SK-N-SH treated with all-trans-retinoic acid at 6 μM for 48 hours (cell line): ENCODE measurements around the gene ZNF217.
A peak's percentile ranks its signal among the peaks of the same experiment; 100 is the strongest.

Experiments used
- ATAC-seq: fragments of 200-7000 bp; cut with Tn5 transposase; 3 replicates; pipeline ENCODE4 v1.9.1; 2020; ENCODE audit warnings: mild to moderate bottlenecking, moderate library complexity
- ARNTL ChIP-seq: fragments of 450-650 bp; formaldehyde crosslinking; IDR thresholded peaks from 2 replicates; pipeline ENCODE4 v1.5.0; 2020; ENCODE audit warnings: low read depth, mild to moderate bottlenecking, moderate library complexity, borderline replicate concordance
- BACH2 ChIP-seq: fragments of 250-450 bp; sonication (Bioruptor Pico); IDR thresholded peaks from 2 replicates; pipeline ENCODE4 v1.9.0; 2021; ENCODE audit warnings: mild to moderate bottlenecking, borderline replicate concordance
- CSDC2 ChIP-seq: fragments of 250-450 bp; sonication (Bioruptor Pico); IDR thresholded peaks from 2 replicates; pipeline ENCODE4 v1.5.0; 2020; ENCODE audit warnings: mild to moderate bottlenecking, moderate library complexity
- CSRNP3 ChIP-seq: fragments of 250-450 bp; sonication (Bioruptor Pico); IDR thresholded peaks from 2 replicates; pipeline ENCODE4 v1.5.1; 2021; ENCODE audit warnings: mild to moderate bottlenecking, moderate library complexity
- ESRRG ChIP-seq: fragments of 250-450 bp; sonication (Bioruptor Pico); IDR thresholded peaks from 2 replicates; pipeline ENCODE4 v1.6.1; 2021; ENCODE audit warnings: mild to moderate bottlenecking
- GLIS3 ChIP-seq: fragments of 250-450 bp; sonication (Bioruptor Pico); IDR thresholded peaks from 2 replicates; pipeline ENCODE4 v1.5.0; 2020; ENCODE audit warnings: mild to moderate bottlenecking, moderate library complexity
- ISL1 ChIP-seq: fragments of 250-450 bp; sonication (Bioruptor Pico); IDR thresholded peaks from 2 replicates; pipeline ENCODE4 v2.1.2; 2022; ENCODE audit warnings: mild to moderate bottlenecking, moderate library complexity
- OSR1 ChIP-seq: fragments of 250-450 bp; sonication (Bioruptor Pico); IDR thresholded peaks from 2 replicates; pipeline ENCODE4 v1.8.0; 2022; ENCODE audit warnings: moderate library complexity, mild to moderate bottlenecking, inconsistent platforms
- PPARA ChIP-seq: fragments of 250-450 bp; sonication (Bioruptor Pico); IDR thresholded peaks from 2 replicates; pipeline ENCODE4 v1.5.0; 2020; ENCODE audit warnings: mild to moderate bottlenecking, borderline replicate concordance
- RARB ChIP-seq: fragments of 250-450 bp; sonication (Bioruptor Pico); IDR thresholded peaks from 2 replicates; pipeline ENCODE4 v1.8.0; 2021; ENCODE audit warnings: mild to moderate bottlenecking, moderate library complexity
- SNAI2 ChIP-seq: fragments of 250-450 bp; sonication (Bioruptor Pico); IDR thresholded peaks from 2 replicates; pipeline ENCODE4 v1.5.0; 2020; ENCODE audit warnings: mild to moderate bottlenecking, moderate library complexity
- TCF4 ChIP-seq: fragments of 250-450 bp; sonication (Bioruptor Pico); IDR thresholded peaks from 2 replicates; pipeline ENCODE4 v1.8.0; 2021; ENCODE audit warnings: mild to moderate bottlenecking, moderate library complexity, borderline replicate concordance
- TOX ChIP-seq: fragments of 250-450 bp; sonication (Bioruptor Pico); IDR thresholded peaks from 2 replicates; pipeline ENCODE4 v1.8.0; 2021; ENCODE audit warnings: mild to moderate bottlenecking, moderate library complexity, borderline replicate concordance
- TSHZ2 ChIP-seq: fragments of 250-450 bp; sonication (Bioruptor Pico); IDR thresholded peaks from 2 replicates; pipeline ENCODE4 v1.5.0; 2020; ENCODE audit warnings: mild to moderate bottlenecking, moderate library complexity
- ZC3H10 ChIP-seq: fragments of 250-450 bp; sonication (Bioruptor Pico); IDR thresholded peaks from 2 replicates; pipeline ENCODE4 v1.5.1; 2021; ENCODE audit warnings: mild to moderate bottlenecking, moderate library complexity
- ZFP3 ChIP-seq: fragments of 250-450 bp; sonication (Bioruptor Pico); IDR thresholded peaks from 2 replicates; pipeline ENCODE4 v1.5.0; 2020; ENCODE audit warnings: mild to moderate bottlenecking, moderate library complexity
- ZFP30 ChIP-seq: fragments of 450-650 bp; formaldehyde crosslinking; IDR thresholded peaks from 2 replicates; pipeline ENCODE4 v1.5.0; 2022; ENCODE audit warnings: mild to moderate bottlenecking, moderate library complexity
- ZNF565 ChIP-seq: fragments of 450-650 bp; formaldehyde crosslinking; conservative IDR thresholded peaks from 2 replicates; pipeline ENCODE4 v1.5.0; 2020; ENCODE audit warnings: low read depth, mild to moderate bottlenecking, moderate library complexity
- ZNF70 ChIP-seq: fragments of 450-650 bp; formaldehyde crosslinking; IDR thresholded peaks from 2 replicates; pipeline ENCODE4 v1.5.0; 2020; ENCODE audit warnings: mild to moderate bottlenecking, moderate library complexity
- ZNF8 ChIP-seq: fragments of 450-650 bp; formaldehyde crosslinking; IDR thresholded peaks from 2 replicates; pipeline ENCODE4 v1.5.0; 2020; ENCODE audit warnings: mild to moderate bottlenecking, moderate library complexity
- TF ChIP-seq, protein P1 (sequence below): fragments of 250-450 bp; sonication (Bioruptor Pico); IDR thresholded peaks from 2 replicates; pipeline ENCODE4 v1.5.1; 2020; ENCODE audit warnings: low read depth, mild to moderate bottlenecking, moderate library complexity
- TF ChIP-seq, protein P2 (sequence below): fragments of 250-450 bp; sonication (Bioruptor Pico); IDR thresholded peaks from 2 replicates; pipeline ENCODE4 v1.8.0; 2020; ENCODE audit warnings: mild to moderate bottlenecking, moderate library complexity, borderline replicate concordance

Gene ZNF217

DNA sequence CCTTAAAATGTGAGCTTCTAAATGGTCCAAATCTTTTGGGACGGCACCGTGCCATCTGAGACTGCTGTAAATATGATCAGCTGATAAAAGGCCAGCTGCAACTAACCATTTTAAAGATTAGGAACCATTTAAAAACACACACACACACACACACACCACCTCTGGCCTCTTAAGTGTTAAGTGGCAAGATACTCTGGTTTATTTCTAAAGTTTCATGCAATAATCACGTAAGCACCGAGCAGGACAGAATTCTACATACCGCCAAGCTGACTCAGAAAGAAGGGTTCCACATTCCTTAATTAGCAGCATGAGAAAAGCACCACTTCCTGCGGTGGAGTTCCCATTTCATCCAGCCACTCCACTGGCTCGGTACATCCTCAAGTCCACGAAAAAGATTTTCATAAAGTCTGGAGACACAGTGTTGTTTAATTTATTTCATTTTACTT lies 17.8 kb upstream of the ZNF217 start:
- TF ChIP-seq, protein P1, sequence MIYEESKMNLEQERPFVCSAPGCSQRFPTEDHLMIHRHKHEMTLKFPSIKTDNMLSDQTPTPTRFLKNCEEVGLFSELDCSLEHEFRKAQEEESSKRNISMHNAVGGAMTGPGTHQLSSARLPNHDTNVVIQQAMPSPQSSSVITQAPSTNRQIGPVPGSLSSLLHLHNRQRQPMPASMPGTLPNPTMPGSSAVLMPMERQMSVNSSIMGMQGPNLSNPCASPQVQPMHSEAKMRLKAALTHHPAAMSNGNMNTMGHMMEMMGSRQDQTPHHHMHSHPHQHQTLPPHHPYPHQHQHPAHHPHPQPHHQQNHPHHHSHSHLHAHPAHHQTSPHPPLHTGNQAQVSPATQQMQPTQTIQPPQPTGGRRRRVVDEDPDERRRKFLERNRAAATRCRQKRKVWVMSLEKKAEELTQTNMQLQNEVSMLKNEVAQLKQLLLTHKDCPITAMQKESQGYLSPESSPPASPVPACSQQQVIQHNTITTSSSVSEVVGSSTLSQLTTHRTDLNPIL (CRISPR knock-in tag): peak; percentile 61; the same call in 1 of the 2 replicates
- TF ChIP-seq ISL1: peak; percentile 81
- peak; percentile 22; the same call in 1 of the 2 replicates for TF ChIP-seq TOX (CRISPR knock-in tag)
- no peak for TF ChIP-seq TSHZ2 (CRISPR knock-in tag)
- no peak for TF ChIP-seq SNAI2
- TF ChIP-seq, protein P2, sequence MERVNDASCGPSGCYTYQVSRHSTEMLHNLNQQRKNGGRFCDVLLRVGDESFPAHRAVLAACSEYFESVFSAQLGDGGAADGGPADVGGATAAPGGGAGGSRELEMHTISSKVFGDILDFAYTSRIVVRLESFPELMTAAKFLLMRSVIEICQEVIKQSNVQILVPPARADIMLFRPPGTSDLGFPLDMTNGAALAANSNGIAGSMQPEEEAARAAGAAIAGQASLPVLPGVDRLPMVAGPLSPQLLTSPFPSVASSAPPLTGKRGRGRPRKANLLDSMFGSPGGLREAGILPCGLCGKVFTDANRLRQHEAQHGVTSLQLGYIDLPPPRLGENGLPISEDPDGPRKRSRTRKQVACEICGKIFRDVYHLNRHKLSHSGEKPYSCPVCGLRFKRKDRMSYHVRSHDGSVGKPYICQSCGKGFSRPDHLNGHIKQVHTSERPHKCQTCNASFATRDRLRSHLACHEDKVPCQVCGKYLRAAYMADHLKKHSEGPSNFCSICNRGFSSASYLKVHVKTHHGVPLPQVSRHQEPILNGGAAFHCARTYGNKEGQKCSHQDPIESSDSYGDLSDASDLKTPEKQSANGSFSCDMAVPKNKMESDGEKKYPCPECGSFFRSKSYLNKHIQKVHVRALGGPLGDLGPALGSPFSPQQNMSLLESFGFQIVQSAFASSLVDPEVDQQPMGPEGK (CRISPR knock-in tag): peak; percentile 44; the same call in 1 of the 2 replicates
- 0 out of 2 replicates have a peak, but pooled peaks have one; percentile 61 for TF ChIP-seq CSDC2 (CRISPR knock-in tag)
- peak; percentile 65 for TF ChIP-seq TCF4
- no peak for TF ChIP-seq BACH2 (CRISPR knock-in tag)
- peak; percentile 56; the same call in 1 of the 2 replicates for TF ChIP-seq CSRNP3 (CRISPR knock-in tag)
- TF ChIP-seq ZC3H10 (CRISPR knock-in tag): 0 out of 2 replicates have a peak, but pooled peaks have one; percentile 40
- TF ChIP-seq, all 23 proteins: peak for 8
- ATAC-seq: peak; percentile 94

GRCh38 chr20:53609491-53610445 lies 16.1 kb upstream of the ZNF217 start:
- TF ChIP-seq ZNF8 (CRISPR knock-in tag) (no peak), TOX (CRISPR knock-in tag) (no peak), RARB (no peak), CSRNP3 (CRISPR knock-in tag) (no peak), GLIS3 (CRISPR knock-in tag) (no peak), ZFP3 (CRISPR knock-in tag) (no peak), ISL1 (no peak), ZC3H10 (CRISPR knock-in tag) (no peak), ZNF70 (CRISPR knock-in tag) (no peak)
- no peak for ATAC-seq

GRCh38 chr20:53608456-53609452 lies 15.1 kb upstream of the ZNF217 start:
- TF ChIP-seq TCF4: no peak
- TF ChIP-seq ZNF565: no peak
- no peak for TF ChIP-seq ARNTL (CRISPR knock-in tag)
- TF ChIP-seq TSHZ2 (CRISPR knock-in tag): no peak
- TF ChIP-seq TOX (CRISPR knock-in tag): no peak
- TF ChIP-seq GLIS3 (CRISPR knock-in tag): no peak
- no peak for TF ChIP-seq ESRRG (CRISPR knock-in tag)
- TF ChIP-seq ZC3H10 (CRISPR knock-in tag): no peak
- no peak for TF ChIP-seq PPARA (CRISPR knock-in tag)
- TF ChIP-seq SNAI2: no peak
- TF ChIP-seq ISL1: no peak
- TF ChIP-seq ZNF70 (CRISPR knock-in tag): no peak
- no peak for TF ChIP-seq OSR1 (CRISPR knock-in tag)
- no peak for TF ChIP-seq ZNF8 (CRISPR knock-in tag)
- TF ChIP-seq ZFP30 (CRISPR knock-in tag): no peak
- no peak for ATAC-seq
